Measurements from ENCODE around the gene IPP.
"Not testable (repeated sequence)": the region's sequence is repeated elsewhere in the genome, so short reads cannot be mapped to it uniquely, and the experiment has no call there.

IPP gene

DNA sequence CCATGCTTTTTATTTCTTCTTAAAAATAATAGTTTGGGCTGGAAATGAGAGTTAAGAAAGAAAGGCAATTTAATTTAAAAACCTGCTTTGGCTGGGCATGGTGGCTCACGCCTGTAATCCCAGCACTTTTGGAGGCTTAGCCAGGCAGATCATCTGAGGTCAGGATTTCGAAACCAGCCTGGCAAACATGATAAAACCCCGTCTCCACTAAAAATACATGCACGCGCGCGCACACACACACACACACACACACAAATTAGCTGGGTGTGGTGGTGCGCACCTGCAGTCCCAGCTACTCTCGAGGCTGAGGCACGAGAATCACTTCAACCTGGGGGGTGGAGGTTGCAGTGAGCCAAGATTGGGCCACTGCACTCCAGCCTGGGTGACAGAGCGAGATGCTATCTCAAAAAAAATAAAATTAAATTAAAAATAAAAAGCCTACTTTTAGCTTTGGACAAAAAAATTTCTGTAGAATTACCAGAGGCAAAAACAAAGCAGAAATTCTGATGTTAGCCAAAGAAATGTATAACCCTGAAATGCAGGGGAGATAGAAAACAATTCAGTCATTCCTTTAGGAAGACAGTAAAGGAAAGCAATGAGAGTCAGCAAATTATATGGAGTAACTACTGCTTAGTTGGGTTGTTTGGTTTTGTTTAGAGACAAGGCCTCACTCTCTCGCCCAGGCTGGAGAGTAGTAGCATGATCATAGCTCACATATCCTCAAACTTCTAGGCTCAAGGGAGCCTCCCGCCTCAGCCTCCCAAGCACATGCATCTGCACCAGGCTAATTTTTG lies 15.7 kb upstream of the IPP start:
- no peak for DNase-seq (ENCODE audit: extremely low read depth, low read depth)
- TF ChIP-seq, protein P1, sequence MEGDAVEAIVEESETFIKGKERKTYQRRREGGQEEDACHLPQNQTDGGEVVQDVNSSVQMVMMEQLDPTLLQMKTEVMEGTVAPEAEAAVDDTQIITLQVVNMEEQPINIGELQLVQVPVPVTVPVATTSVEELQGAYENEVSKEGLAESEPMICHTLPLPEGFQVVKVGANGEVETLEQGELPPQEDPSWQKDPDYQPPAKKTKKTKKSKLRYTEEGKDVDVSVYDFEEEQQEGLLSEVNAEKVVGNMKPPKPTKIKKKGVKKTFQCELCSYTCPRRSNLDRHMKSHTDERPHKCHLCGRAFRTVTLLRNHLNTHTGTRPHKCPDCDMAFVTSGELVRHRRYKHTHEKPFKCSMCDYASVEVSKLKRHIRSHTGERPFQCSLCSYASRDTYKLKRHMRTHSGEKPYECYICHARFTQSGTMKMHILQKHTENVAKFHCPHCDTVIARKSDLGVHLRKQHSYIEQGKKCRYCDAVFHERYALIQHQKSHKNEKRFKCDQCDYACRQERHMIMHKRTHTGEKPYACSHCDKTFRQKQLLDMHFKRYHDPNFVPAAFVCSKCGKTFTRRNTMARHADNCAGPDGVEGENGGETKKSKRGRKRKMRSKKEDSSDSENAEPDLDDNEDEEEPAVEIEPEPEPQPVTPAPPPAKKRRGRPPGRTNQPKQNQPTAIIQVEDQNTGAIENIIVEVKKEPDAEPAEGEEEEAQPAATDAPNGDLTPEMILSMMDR (IDR thresholded peaks at IDR 0.05; ENCODE audit: low read depth, low read length, missing control alignments), result no peak

DNA sequence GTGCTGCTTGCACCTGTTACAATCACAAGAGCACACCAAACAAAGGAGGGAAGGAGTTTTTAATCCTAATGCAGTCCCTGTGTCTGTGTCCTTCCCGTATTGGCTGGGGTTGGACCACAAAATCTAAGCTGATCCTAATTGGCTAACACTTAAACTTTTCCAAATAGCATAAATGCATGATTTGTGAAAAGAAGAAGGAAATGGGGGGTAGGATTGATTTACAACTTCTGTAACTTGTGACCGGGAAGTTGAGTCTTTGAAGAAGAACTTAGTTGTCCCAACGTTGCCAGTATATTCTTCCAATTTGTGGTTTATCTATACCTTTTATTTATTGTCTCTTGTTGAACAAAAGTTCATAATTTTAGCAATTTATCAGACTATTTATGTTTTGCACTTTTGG lies 11.8 kb upstream of the IPP start:
- no peak overlapping the region for H3K4me3 ChIP-seq (replicated peaks; ENCODE audit: low read depth, low read length)
- no peak for DNase-seq (ENCODE audit: extremely low read depth, low read depth)
- TF ChIP-seq, protein P1 (IDR thresholded peaks at IDR 0.05; ENCODE audit: low read depth, low read length, missing control alignments), result no peak

More for the DNA sequence above, 15.7 kb upstream of the IPP start:
- H3K4me3 ChIP-seq (replicated peaks; ENCODE audit: low read depth, low read length), result no peak overlapping the region

DNA sequence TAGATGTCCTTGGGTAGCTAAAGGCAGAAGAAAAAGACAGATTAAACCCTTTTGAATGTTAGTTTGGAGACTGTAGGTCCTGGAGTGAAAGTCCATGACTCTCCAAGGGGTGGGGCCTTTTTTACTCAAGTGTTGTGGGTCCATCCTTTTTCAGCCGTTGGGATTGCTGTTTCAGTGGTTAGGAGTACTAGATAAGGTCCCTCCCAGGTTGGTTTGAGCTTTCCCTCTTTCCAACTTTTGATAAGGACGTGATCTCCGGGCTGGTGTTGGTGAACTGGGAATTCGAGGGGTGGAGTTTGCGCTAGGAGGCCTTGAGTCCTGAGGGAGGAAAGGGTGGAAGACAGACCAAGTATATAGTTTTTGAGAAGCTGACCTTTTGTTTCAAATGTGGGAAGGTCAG lies 5.2 kb upstream of the IPP start:
- TF ChIP-seq, protein P1 (IDR thresholded peaks at IDR 0.05; ENCODE audit: low read depth, low read length, missing control alignments), result no peak
- DNase-seq (ENCODE audit: extremely low read depth, low read depth), result no peak
- H3K4me3 ChIP-seq (replicated peaks; ENCODE audit: low read depth, low read length), result no peak overlapping the region

DNA sequence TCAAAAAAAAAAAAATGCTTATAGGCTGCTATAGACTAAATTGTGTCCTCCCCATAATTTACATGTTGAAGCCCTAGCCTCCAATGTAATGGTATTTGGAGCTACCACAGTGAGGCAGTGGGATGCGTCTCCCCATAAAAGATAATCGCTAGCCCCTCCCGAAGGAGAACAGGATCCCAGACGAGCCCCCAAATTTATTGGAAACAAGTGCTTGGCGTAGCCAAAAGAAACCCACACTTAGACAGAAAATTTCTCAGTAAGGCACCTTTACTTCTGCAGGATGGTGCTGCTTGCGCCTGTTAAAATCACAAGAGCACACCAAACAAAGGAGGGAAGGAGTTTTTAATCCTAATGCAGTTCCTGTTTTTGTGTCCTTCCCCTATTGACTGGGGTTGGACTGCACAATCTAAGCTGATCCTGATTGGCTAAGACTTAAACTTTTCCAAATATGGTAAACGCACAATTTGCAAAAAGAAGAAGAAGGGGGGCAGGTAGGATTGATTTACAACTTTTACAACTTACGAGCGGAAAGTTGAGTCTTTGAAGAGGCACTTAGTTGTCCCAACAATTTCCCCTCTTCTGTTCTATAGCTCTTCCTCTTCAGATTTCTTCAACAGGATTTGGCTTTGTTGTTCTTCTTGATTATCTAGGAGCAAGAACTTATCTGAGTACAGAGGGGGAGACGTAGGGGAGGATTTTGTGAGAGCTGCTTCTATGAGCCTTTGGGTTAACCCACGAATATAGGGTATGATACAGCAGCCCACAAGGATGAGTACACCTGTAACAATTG lies 3.0 kb upstream of the IPP start:
- DNase-seq (ENCODE audit: extremely low read depth, low read depth), result no peak
- H3K4me3 ChIP-seq (replicated peaks; ENCODE audit: low read depth, low read length), result no peak overlapping the region
- TF ChIP-seq, protein P1 (IDR thresholded peaks at IDR 0.05; ENCODE audit: low read depth, low read length, missing control alignments), result no peak

DNA sequence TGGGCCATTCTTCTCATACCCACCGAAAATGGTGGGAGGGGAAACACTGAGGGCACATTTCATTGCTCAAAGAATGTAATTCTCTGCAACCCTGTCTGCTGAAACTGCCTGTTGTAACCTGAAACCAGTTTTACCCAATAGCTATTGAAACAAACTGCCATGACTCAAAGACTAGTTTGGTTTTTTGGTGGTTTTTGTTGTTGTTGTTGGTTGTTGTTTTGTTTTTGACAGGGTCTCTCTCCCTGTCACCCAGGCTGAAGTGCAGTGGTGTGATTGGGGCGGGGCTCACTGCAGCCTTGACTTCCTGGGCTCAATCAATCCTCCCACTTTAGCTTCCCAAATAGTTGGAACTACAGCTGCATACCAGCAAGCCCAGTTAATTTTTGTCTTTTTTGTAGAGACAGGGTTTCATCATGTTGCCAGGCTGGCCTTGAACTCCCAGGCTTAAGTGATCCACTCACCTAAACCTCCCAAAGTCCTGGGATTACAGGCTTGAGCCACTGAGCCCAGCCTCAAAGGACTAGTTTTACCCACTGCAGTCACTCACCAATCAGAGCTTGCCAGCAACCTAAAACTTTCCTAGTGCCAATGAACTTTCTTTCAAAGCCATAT lies 2.1 kb upstream of the IPP start:
- no peak overlapping the region for H3K4me3 ChIP-seq (replicated peaks; ENCODE audit: low read depth, low read length)
- TF ChIP-seq, protein P1 (IDR thresholded peaks at IDR 0.05; ENCODE audit: low read depth, low read length, missing control alignments), result no peak
- peak; percentile 10 for DNase-seq (ENCODE audit: extremely low read depth, low read depth)

DNA sequence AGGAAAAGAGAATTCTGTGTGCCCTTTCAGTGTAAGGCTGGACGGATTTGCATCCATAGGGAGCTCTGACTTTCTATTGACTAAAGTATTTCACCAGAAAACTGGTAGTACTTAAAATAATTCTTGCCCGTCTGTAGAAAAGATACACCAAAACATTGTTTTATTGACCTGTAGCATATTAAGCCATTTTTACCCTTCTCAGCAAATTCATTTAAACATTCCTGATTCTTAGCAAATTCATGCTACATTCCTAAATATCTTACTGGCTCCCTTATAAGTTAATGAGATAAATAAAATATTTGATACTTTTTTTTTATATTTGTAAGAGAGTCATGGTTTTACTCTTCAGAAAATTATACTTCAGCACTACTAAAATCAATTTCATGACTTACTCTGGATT lies 1.6 kb upstream of the IPP start:
- DNase-seq (ENCODE audit: extremely low read depth, low read depth), result no peak
- TF ChIP-seq, protein P1 (IDR thresholded peaks at IDR 0.05; ENCODE audit: low read depth, low read length, missing control alignments), result no peak
- H3K4me3 ChIP-seq (replicated peaks; ENCODE audit: low read depth, low read length), result no peak overlapping the region

DNA sequence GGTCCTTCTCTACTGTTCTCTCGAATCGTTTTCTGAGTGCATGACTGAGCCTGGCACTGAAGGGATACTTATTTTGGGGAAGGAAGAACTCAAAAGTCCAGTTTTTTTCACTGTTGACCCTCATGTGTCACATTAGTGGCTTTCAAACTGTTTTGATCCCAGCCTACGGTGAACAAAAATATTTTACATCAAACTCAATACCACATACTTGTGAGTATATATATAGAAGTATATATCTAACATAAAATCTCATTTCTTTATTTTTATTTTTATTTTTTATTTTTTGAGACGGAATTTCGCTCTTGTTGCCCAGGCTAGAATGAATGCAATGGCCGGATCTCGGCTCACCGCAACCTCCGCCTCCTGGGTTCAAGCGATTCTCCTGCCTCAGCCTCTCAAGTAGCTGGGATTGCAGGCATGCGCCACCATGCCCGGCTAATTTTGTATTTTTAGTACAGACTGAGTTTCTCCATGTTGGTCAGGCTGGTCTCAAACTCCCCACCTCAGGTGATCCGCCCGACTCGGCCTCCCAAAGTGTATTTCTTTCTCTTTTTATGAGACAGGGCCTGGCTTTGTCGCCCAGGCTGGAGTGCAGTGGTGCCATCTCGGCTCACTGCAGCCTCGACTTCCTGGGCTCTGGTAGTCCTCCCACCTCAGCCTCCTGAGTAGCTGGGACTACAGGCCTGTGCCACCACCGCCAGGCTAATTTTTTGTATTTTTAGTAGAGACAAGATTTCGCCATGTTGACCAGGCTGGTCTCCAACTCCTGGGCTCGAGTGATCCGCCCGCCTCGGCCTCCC lies 786 bp upstream of the IPP start:
- peak overlapping the region; percentile 62 for H3K4me3 ChIP-seq (replicated peaks; ENCODE audit: low read depth, low read length)
- not testable (repeated sequence) for DNase-seq (ENCODE audit: extremely low read depth, low read depth)

All from HFF-Myc (cell line).